BJ (cell line): Measurements from ENCODE around the gene KLHL11. TPM values are rescaled to one million over a fixed set of nuclear protein-coding genes. Genes with fewer than 3 reads are reported as not detected.
"Not testable (repeated sequence)": the region's sequence is repeated elsewhere in the genome, so short reads cannot be mapped to it uniquely, and the experiment has no call there.

ENCODE experiments used
- CTCF ChIA-PET: fragments of 350-600 bp; formaldehyde crosslinking; extraction: SDS; loops from one replicate; lab custom pipeline; 2021; ENCODE audit warnings: antibody characterized with exemption, inconsistent platforms; lab: Yijun Ruan, JAX
- POLR2A ChIA-PET: fragments of 300-600 bp; sonication (Branson Sonifier 250); formaldehyde crosslinking; extraction: SDS; loops from one replicate; lab custom pipeline; 2021; ENCODE audit warnings: antibody characterized with exemption; lab: Charles Lee
- DNase-seq: peaks from one replicate; pipeline ENCODE4 v3.0.0-alpha.2; 2011; ENCODE audit warnings: low read depth
- H3K27me3 ChIP-seq: 2 replicates; pipeline ENCODE4 v1.6.0; 2011; ENCODE audit warnings: low read length; ENCODE audit not compliant: control insufficient read depth, insufficient read depth
- H3K36me3 ChIP-seq: 2 replicates; pipeline ENCODE4 v1.5.1; 2011; ENCODE audit warnings: low read length; ENCODE audit not compliant: control insufficient read depth, insufficient read depth
- H3K4me3 ChIP-seq: 2 replicates; pipeline ENCODE4 v1.5.1; 2011; ENCODE audit warnings: low read depth, mild to moderate bottlenecking, control low read depth, low read length
- CTCF ChIP-seq: IDR thresholded peaks from 2 replicates; pipeline ENCODE4 v1.5.1; 2011; ENCODE audit warnings: low read depth, mild to moderate bottlenecking, control low read depth, inconsistent platforms, low read length, moderate library complexity; ENCODE audit not compliant: insufficient read depth
- polyA plus RNA-seq: library from polyadenylated mRNA; depleted of rRNA; stranded (reverse); fragments of >200 nt; gene quantifications from 2 replicates; pipeline ENCODE4 v1.2.3, GENCODE V29; 2011

The KLHL11 gene
- polyA plus RNA-seq, 1 experiment, result 5.5 TPM

DNA sequence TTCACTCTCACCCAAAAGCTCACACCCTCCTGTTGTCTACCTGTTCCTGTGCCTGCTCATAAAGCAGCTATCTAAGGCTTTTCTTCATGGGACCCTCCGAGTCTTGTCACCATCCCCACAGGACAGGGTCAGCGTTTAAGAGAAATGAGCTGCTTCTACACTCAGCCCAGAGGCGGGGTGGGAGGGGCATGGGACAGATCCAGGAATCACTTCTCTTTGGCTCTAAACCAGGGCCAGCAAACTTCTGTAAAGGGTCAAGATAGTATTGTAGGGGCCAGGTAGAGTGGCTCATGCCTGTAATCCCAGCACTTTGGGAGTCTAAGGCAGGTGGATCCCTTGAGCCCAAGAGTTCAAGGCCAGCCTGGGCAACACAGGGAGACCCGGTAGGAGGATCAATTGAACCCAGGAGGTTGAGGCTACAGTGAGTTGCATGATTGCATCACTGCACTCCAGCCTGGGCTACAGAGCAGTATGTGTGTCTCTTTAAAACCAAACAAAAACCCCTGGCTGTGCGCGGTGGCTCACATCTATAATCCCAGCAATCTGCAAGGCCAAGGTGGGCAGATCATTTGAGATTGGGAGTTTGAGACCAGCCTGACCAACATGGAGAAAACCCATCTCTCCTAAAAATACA is 23.2 kb upstream of the KLHL11 start:
- Histone ChIP-seq H3K27me3 (no peaks in the 10 kb centered on the region), H3K36me3 (peaks cover 48% of the 10 kb centered on the region), H3K4me3 (no peak overlapping the region)
- ChIA-PET POLR2A (no interaction called here), CTCF (interaction anchor here (1.2 kb wide), 1 partner anchor 7 kb away, joined by 4 read pairs; no protein-coding TSS in a partner anchor)
- no peak for DNase-seq
- TF ChIP-seq CTCF, result no peak

GRCh38 chr17:41885733-41886132 is 20.5 kb upstream of the KLHL11 start:
- no peak for DNase-seq
- Histone ChIP-seq H3K27me3 (no peaks in the 10 kb centered on the region), H3K4me3 (no peak overlapping the region), H3K36me3 (peaks cover 39% of the 10 kb centered on the region)
- TF ChIP-seq CTCF, result 0 out of 2 replicates have a peak, but pooled peaks have one; percentile 14
- CTCF ChIA-PET, result no interaction called here
- POLR2A ChIA-PET, result interaction anchor here (0.6 kb wide), 1 partner anchor 73 kb away, joined by 3 read pairs; the partner anchor contains the start of gene FKBP10

- Histone ChIP-seq H3K27me3 (no peaks in the 10 kb centered on the region), H3K4me3 (no peak overlapping the region), H3K36me3 (peaks cover 46% of the 10 kb centered on the region)
- TF ChIP-seq CTCF, result no peak
- ChIA-PET POLR2A (no interaction called here), CTCF (interaction anchor here (0.7 to 1.1 kb wide), 2 partner anchors 8 to 12 kb away, joined by 3 to 5 read pairs; no protein-coding TSS in a partner anchor)
- no peak for DNase-seq
Observed at GRCh38 chr17:41882756-41883155, 17.5 kb upstream of the KLHL11 start.

DNA sequence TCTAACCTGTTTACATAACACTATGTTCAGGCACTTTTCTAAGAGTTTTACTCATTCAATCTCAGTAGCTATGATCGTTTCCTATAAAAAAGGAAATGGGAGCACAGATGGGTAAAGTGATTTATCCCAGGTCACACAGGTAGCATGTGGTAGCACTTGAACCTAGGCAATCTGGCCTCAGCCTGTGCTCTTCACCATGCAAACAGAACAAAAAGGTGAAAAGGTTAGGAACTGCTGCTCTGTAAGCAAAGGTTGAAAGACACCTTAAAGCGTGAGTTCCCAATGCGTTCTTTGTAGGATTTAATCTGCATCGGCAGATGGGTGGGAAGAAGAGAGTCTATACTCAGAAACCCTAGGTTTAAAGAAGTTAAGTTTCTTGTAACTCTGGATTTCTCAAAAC is 14.9 kb upstream of the KLHL11 start:
- Histone ChIP-seq H3K4me3 (no peak overlapping the region), H3K36me3 (peaks cover 35% of the 10 kb centered on the region), H3K27me3 (no peaks in the 10 kb centered on the region)
- POLR2A ChIA-PET, result no interaction called here
- CTCF ChIA-PET, result interaction anchor here (0.8 kb wide), 1 partner anchor 37 kb away, joined by 3 read pairs; no protein-coding TSS in a partner anchor
- TF ChIP-seq CTCF, result no peak
- no peak for DNase-seq

DNA sequence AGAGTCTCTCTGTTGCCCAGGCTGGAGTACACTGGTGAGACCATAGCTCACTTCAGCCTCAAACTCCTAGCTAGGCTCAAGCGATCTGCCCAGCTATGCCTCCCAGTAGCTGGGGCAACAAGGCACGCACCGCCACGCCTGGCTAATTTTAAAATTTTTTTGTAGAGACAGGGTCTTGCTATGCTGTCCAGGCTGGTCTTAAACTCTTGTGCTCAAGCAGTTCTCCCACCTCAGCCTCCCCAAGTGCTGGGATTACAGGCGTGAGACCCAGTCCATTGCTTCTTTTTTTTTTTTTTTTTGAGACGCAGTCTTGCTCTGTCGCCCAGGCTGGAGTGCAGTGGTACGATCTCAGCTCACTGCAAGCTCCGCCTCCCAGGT is 9.1 kb upstream of the KLHL11 start:
- DNase-seq, H3K27me3 ChIP-seq, H3K4me3 ChIP-seq, POLR2A ChIA-PET: not testable (repeated sequence)
- peaks cover 32% of the 10 kb centered on the region for H3K36me3 ChIP-seq
- CTCF ChIA-PET, result interaction anchor here (0.9 to 1.1 kb wide), 2 partner anchors 19 to 64 kb away, joined by 3 to 4 read pairs; no protein-coding TSS in a partner anchor
